HCT116 (cell line): ENCODE data around the gene POLR3A. TPM values are rescaled to one million over a fixed set of nuclear protein-coding genes. Genes with fewer than 3 reads are reported as not detected.

ENCODE experiments used
- ATAC-seq: fragments of 200-7000 bp; cut with Tn5 transposase; 2 replicates; pipeline ENCODE4 v1.9.1; 2020; ENCODE audit warnings: mild to moderate bottlenecking, moderate library complexity
- BruUV-seq: library from RNA; stranded (reverse); fragments of 400-500 nt; replicated peaks from 2 replicates; lab custom pipeline; 2021; lab: Mats Ljungman, UMichigan
- CTCF ChIA-PET: fragments of 300-600 bp; sonication (Branson Sonifier 250); formaldehyde crosslinking; loops from one replicate; lab custom pipeline; 2021; ENCODE audit warnings: antibody characterized with exemption; lab: Charles Lee
- POLR2A ChIA-PET: fragments of 300-600, 350-600 bp; sonication (Branson Sonifier 250); formaldehyde crosslinking; loops from one replicate; lab custom pipeline; 2021; ENCODE audit warnings: antibody characterized with exemption; lab: Charles Lee
- RAD21 ChIA-PET, 2 experiments: fragments of 300-600 bp; sonication (Branson Sonifier 250); formaldehyde crosslinking; loops; one replicate each; lab custom pipeline; 2023; ENCODE audit warnings: low total read pairs in 2 of 2; ENCODE audit not compliant: uncharacterized antibody in 2 of 2, unreplicated experiment in 2 of 2, low non-redundant PET in 1 of 2; lab: Charles Lee
- DNase-seq: peaks from one replicate; pipeline ENCODE4 v3.0.0-alpha.2; 2010; ENCODE audit warnings: low read depth, low spot score
- H2AFZ ChIP-seq: fragments of 200-600 bp; shearing (Covaris generic), sonication (generic); 2 replicates; pipeline ENCODE4 v1.6.1; 2017; ENCODE audit warnings: low read depth, mixed run types, mixed read lengths, antibody characterized with exemption, low read length; ENCODE audit not compliant: poor library complexity, severe bottlenecking
- H3K27ac ChIP-seq: 2 replicates; pipeline ENCODE4 v1.5.1; 2012; ENCODE audit warnings: low read depth, low read length
- H3K27me3 ChIP-seq: fragments of 200-600 bp; sonication (generic); 2 replicates; pipeline ENCODE4 v1.6.1; 2016; ENCODE audit warnings: mixed run types, low read length, mixed read lengths; ENCODE audit not compliant: insufficient read depth
- H3K36me3 ChIP-seq, 2 experiments: fragments of 200-500 bp in 1 of 2; fragments of 200-600 bp in 1 of 2; sonication (Bioruptor generic) in 1 of 2; sonication (generic) in 1 of 2; 2 replicates each; pipeline versions ENCODE4 v1.5.1 to v1.6.1; 2014 to 2016; ENCODE audit warnings: low read length in 2 of 2, inconsistent platforms in 1 of 2, mixed read lengths in 1 of 2, mixed run types in 1 of 2; ENCODE audit not compliant: insufficient read depth in 2 of 2, control insufficient read depth in 1 of 2
- H3K4me1 ChIP-seq, 2 experiments: fragments of 200-600 bp in 1 of 2; sonication (generic) in 1 of 2; 2 replicates each; pipeline versions ENCODE4 v1.5.1 to v1.6.1; 2012 to 2017; ENCODE audit warnings: low read length in 2 of 2, inconsistent platforms in 1 of 2, mild to moderate bottlenecking in 1 of 2, mixed read lengths in 1 of 2, mixed run types in 1 of 2, moderate library complexity in 1 of 2; ENCODE audit not compliant: insufficient read depth in 2 of 2, control insufficient read depth in 1 of 2
- H3K4me2 ChIP-seq: fragments of 200-600 bp; sonication (generic); 2 replicates; pipeline ENCODE4 v1.6.1; 2017; ENCODE audit warnings: mixed run types, low read length, mixed read lengths
- H3K4me3 ChIP-seq, 2 experiments: fragments of 200-600 bp in 1 of 2; sonication (generic) in 1 of 2; replicated peaks in 1 of 2; 2 replicates each; pipeline ENCODE4 v1.5.1; 2011 to 2016; ENCODE audit warnings: low read length in 2 of 2, control low read depth in 1 of 2, low read depth in 1 of 2, mild to moderate bottlenecking in 1 of 2, mixed read lengths in 1 of 2, mixed run types in 1 of 2
- H3K79me2 ChIP-seq: fragments of 200-600 bp; sonication (generic); 2 replicates; pipeline ENCODE4 v1.6.1; 2017; ENCODE audit warnings: mild to moderate bottlenecking, mixed run types, low read length, moderate library complexity, mixed read lengths; ENCODE audit not compliant: insufficient read depth
- H3K9ac ChIP-seq: fragments of 200-600 bp; sonication (generic); 2 replicates; pipeline ENCODE4 v1.6.1; 2016; ENCODE audit warnings: low read length, mixed read lengths
- H3K9me2 ChIP-seq: fragments of 200-600 bp; sonication (generic), shearing (Covaris generic); 2 replicates; pipeline ENCODE4 v1.6.1; 2017; ENCODE audit warnings: mixed run types, mild to moderate bottlenecking, moderate library complexity; ENCODE audit not compliant: insufficient read depth
- H3K9me3 ChIP-seq, 2 experiments: fragments of 200-500 bp in 1 of 2; fragments of 200-600 bp in 1 of 2; sonication (Bioruptor generic) in 1 of 2; sonication (generic) in 1 of 2; 2 replicates each; pipeline ENCODE4 v1.6.1; 2014 to 2017; ENCODE audit warnings: low read length in 2 of 2, mixed read lengths in 2 of 2, inconsistent platforms in 1 of 2, low read depth in 1 of 2, mild to moderate bottlenecking in 1 of 2, mixed run types in 1 of 2, moderate library complexity in 1 of 2; ENCODE audit not compliant: control insufficient read depth in 1 of 2, insufficient read depth in 1 of 2
- H4K20me1 ChIP-seq: fragments of 200-600 bp; sonication (generic), shearing (Covaris generic); 2 replicates; pipeline ENCODE4 v1.6.1; 2017; ENCODE audit warnings: mixed run types, mild to moderate bottlenecking, moderate library complexity; ENCODE audit not compliant: insufficient read depth
- CBX3 ChIP-seq: IDR thresholded peaks from 2 replicates; pipeline ENCODE4 v1.6.1; 2012; ENCODE audit warnings: low read depth
- CEBPB ChIP-seq: IDR thresholded peaks from 2 replicates; pipeline ENCODE4 v1.6.1; 2012; ENCODE audit warnings: low read depth
- EGR1 ChIP-seq: IDR thresholded peaks from 2 replicates; pipeline ENCODE4 v1.6.1; 2012; ENCODE audit warnings: low read depth
- ELF1 ChIP-seq: IDR thresholded peaks from 2 replicates; pipeline ENCODE4 v1.6.1; 2012; ENCODE audit warnings: low read depth, borderline replicate concordance
- EZH2phosphoT487 ChIP-seq: fragments of 200-600 bp; IDR thresholded peaks from 2 replicates; pipeline ENCODE4 v1.6.1; 2018; ENCODE audit warnings: antibody characterized with exemption, borderline replicate concordance
- JUND ChIP-seq: IDR thresholded peaks from 2 replicates; pipeline ENCODE4 v1.6.1; 2012
- POLR2A ChIP-seq: IDR thresholded peaks from 2 replicates; pipeline ENCODE4 v1.7.0; 2011; ENCODE audit warnings: borderline replicate concordance; ENCODE audit not compliant: insufficient read depth, insufficient read length; ENCODE audit errors: extremely low read depth
- POLR2AphosphoS5 ChIP-seq: IDR thresholded peaks from 2 replicates; pipeline ENCODE4 v1.6.1; 2011; ENCODE audit warnings: mild to moderate bottlenecking, low read depth, low read length, moderate library complexity
- RAD21 ChIP-seq: IDR thresholded peaks from 2 replicates; pipeline ENCODE4 v1.6.1; 2012; ENCODE audit warnings: low read depth, mild to moderate bottlenecking
- SIN3A ChIP-seq: IDR thresholded peaks from 2 replicates; pipeline ENCODE4 v1.6.1; 2012; ENCODE audit warnings: low read depth
- SP1 ChIP-seq: IDR thresholded peaks from 2 replicates; pipeline ENCODE4 v1.6.1; 2012; ENCODE audit warnings: low read depth
- SRF ChIP-seq: IDR thresholded peaks from 2 replicates; pipeline ENCODE4 v1.6.1; 2012; ENCODE audit warnings: low read depth
- TCF7L2 ChIP-seq: IDR thresholded peaks from 2 replicates; pipeline ENCODE4 v1.7.0; 2011; ENCODE audit warnings: borderline replicate concordance, inconsistent platforms; ENCODE audit not compliant: insufficient read depth, insufficient read length; ENCODE audit errors: extremely low read depth
- YY1 ChIP-seq: IDR thresholded peaks from 2 replicates; pipeline ENCODE4 v1.6.1; 2011; ENCODE audit warnings: low read length, low read depth, moderate library complexity, mild to moderate bottlenecking; ENCODE audit not compliant: insufficient replicate concordance; ENCODE audit errors: extremely low read depth
- ZFX ChIP-seq: fragments of 450-650 bp; IDR thresholded peaks from 2 replicates; pipeline ENCODE4 v1.6.1; 2017
- ZNF274 ChIP-seq: fragments of 200-500 bp; sonication (Bioruptor generic); IDR thresholded peaks from 2 replicates; pipeline ENCODE4 v1.6.1; 2014; ENCODE audit warnings: mild to moderate bottlenecking, low read depth, low read length, inconsistent platforms
- intact Hi-C: fragments of 100-400 bp; cut with micrococcal nuclease; formaldehyde crosslinking; loops from 2 replicates; pipeline ENCODE4 v1.10.0; 2022
- total RNA-seq: library from RNA; stranded (reverse); gene quantifications from one replicate; pipeline ENCODE4 v1.2.1, GENCODE V29; 2021; ENCODE audit not compliant: unreplicated experiment
- TF ChIP-seq, protein P1 (sequence below), 3 experiments: fragments of 200-600 bp in 1 of 3; sonication (generic) in 1 of 3; IDR thresholded peaks in 2 of 3; conservative IDR thresholded peaks in 1 of 3; 2 replicates each; pipeline ENCODE4 v1.5.1; 2012 to 2017; ENCODE audit warnings: low read depth in 2 of 3, low read length in 2 of 3, antibody characterized with exemption in 1 of 3, borderline replicate concordance in 1 of 3, control low read depth in 1 of 3, mild to moderate bottlenecking in 1 of 3, mixed read lengths in 1 of 3, mixed run types in 1 of 3, moderate library complexity in 1 of 3; ENCODE audit not compliant: insufficient read depth in 1 of 3
- TF ChIP-seq, protein P2 (sequence below): IDR thresholded peaks from 2 replicates; pipeline ENCODE4 v1.6.1; 2012
- TF ChIP-seq, protein P3 (sequence below): IDR thresholded peaks from 2 replicates; pipeline ENCODE4 v1.6.1; 2012

POLR3A gene
- total RNA-seq, 1 experiment from 2014 or later = 26.6 TPM

DNA sequence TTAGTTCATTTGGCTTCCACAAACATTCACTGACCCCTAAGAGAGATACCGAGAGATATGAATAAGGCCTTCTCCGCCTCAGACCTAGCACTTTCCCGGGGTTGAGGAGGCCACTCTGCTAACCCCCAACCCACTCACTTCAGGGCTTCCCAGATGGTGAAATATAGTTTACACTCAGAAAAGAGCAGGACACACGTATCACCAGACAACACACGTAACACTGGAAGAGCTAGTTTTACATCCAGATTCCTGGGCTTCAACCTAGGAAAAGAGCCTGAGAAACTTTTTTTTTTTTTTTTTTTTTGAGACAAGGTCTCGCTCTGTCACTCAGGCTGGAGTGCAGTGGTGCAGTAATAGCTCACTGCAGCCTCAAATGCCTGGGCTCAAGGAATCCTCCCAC is 87.5 kb downstream of the POLR3A start:
- no peak overlapping the region for H3K4me3 ChIP-seq
- ChIA-PET CTCF (no interaction called here), RAD21 (no interaction called here), POLR2A (no interaction called here)
- ATAC-seq (no peak), DNase-seq (no peak)
- H3K27me3 ChIP-seq = no peaks in the 10 kb centered on the region
- H3K9me2 ChIP-seq = no peaks in the 10 kb centered on the region
- no peak overlapping the region for H3K4me2 ChIP-seq
- no peak overlapping the region for H3K9ac ChIP-seq
- H4K20me1 ChIP-seq = no peaks in the 10 kb centered on the region
- no peak overlapping the region for H2AFZ ChIP-seq
- TF ChIP-seq CBX3 (no peak), ELF1 (no peak), YY1 (no peak), ZFX (no peak), RAD21 (no peak), CEBPB (no peak), EGR1 (no peak), SP1 (no peak), ZNF274 (no peak), SRF (no peak), POLR2AphosphoS5 (no peak), EZH2phosphoT487 (no peak), TCF7L2 (no peak), SIN3A (no peak), JUND (no peak), POLR2A (no peak)
- TF ChIP-seq, protein P1, sequence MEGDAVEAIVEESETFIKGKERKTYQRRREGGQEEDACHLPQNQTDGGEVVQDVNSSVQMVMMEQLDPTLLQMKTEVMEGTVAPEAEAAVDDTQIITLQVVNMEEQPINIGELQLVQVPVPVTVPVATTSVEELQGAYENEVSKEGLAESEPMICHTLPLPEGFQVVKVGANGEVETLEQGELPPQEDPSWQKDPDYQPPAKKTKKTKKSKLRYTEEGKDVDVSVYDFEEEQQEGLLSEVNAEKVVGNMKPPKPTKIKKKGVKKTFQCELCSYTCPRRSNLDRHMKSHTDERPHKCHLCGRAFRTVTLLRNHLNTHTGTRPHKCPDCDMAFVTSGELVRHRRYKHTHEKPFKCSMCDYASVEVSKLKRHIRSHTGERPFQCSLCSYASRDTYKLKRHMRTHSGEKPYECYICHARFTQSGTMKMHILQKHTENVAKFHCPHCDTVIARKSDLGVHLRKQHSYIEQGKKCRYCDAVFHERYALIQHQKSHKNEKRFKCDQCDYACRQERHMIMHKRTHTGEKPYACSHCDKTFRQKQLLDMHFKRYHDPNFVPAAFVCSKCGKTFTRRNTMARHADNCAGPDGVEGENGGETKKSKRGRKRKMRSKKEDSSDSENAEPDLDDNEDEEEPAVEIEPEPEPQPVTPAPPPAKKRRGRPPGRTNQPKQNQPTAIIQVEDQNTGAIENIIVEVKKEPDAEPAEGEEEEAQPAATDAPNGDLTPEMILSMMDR (IDR thresholded peaks at IDR 0.05 in 2 of 3, conservative IDR thresholded peaks at IDR 0.05 in 1 of 3; ENCODE audit: borderline replicate concordance in 1 of 3, insufficient read depth in 1 of 3, low read depth in 2 of 3, low read length in 2 of 3) = no peak
- TF ChIP-seq, protein P2, sequence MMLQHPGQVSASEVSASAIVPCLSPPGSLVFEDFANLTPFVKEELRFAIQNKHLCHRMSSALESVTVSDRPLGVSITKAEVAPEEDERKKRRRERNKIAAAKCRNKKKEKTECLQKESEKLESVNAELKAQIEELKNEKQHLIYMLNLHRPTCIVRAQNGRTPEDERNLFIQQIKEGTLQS = no peak
- TF ChIP-seq, protein P3, sequence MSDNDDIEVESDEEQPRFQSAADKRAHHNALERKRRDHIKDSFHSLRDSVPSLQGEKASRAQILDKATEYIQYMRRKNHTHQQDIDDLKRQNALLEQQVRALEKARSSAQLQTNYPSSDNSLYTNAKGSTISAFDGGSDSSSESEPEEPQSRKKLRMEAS = no peak
- no peaks in the 10 kb centered on the region for H3K36me3 ChIP-seq
- no peaks in the 10 kb centered on the region for H3K79me2 ChIP-seq
- no TSS peak for BruUV-seq
- H3K4me1 ChIP-seq = peaks cover 11 to 28% of the 10 kb centered on the region in 2 experiments
- intact Hi-C loops = no loop called here
- no peaks in the 10 kb centered on the region for H3K9me3 ChIP-seq
- H3K27ac ChIP-seq = no peak overlapping the region
